Hepatocyte (in vitro differentiated cells): ENCODE data around the gene UBL5. TPM values are rescaled to one million over a fixed set of nuclear protein-coding genes. Genes with fewer than 3 reads are reported as not detected.
A peak's percentile ranks its signal among the peaks of the same experiment; 100 is the strongest.

ENCODE experiments used
- DNase-seq: peaks from one replicate; pipeline ENCODE4 v3.0.0-alpha.2; 2016; ENCODE audit warnings: low spot score
- H2AFZ ChIP-seq: fragments of 200-600 bp; sonication (generic); 2 replicates; pipeline ENCODE4 v1.6.0; 2016; ENCODE audit warnings: antibody characterized with exemption, mild to moderate bottlenecking
- H3K27ac ChIP-seq: fragments of 200-600 bp; sonication (generic); 2 replicates; pipeline ENCODE4 v1.5.1; 2016; ENCODE audit warnings: mild to moderate bottlenecking
- H3K27me3 ChIP-seq: fragments of 200-600 bp; sonication (generic); 2 replicates; pipeline ENCODE4 v1.6.1; 2016
- H3K36me3 ChIP-seq: fragments of 200-600 bp; sonication (generic); replicated peaks from 2 replicates; pipeline ENCODE4 v1.5.1; 2016; ENCODE audit warnings: low read depth; ENCODE audit not compliant: insufficient read depth
- H3K4me1 ChIP-seq: fragments of 200-600 bp; sonication (generic); 2 replicates; pipeline ENCODE4 v1.5.1; 2016; ENCODE audit warnings: mild to moderate bottlenecking, moderate library complexity; ENCODE audit not compliant: insufficient read depth
- H3K4me2 ChIP-seq: fragments of 200-600 bp; sonication (generic); 2 replicates; pipeline ENCODE4 v1.6.0; 2016
- H3K4me3 ChIP-seq: fragments of 200-600 bp; sonication (generic); 2 replicates; pipeline ENCODE4 v1.5.1; 2016; ENCODE audit warnings: mild to moderate bottlenecking
- H3K79me2 ChIP-seq: fragments of 200-600 bp; sonication (generic); 2 replicates; pipeline ENCODE4 v1.6.0; 2017; ENCODE audit warnings: mild to moderate bottlenecking
- H3K9me2 ChIP-seq: fragments of 200-600 bp; sonication (generic); replicated peaks from 2 replicates; pipeline ENCODE4 v1.6.0; 2017; ENCODE audit warnings: mild to moderate bottlenecking; ENCODE audit not compliant: insufficient read depth
- H3K9me3 ChIP-seq: fragments of 200-600 bp; sonication (generic); 2 replicates; pipeline ENCODE4 v1.5.1; 2016; ENCODE audit warnings: low read depth, mild to moderate bottlenecking
- H4K20me1 ChIP-seq: fragments of 200-600 bp; sonication (generic); 2 replicates; pipeline ENCODE4 v1.6.0; 2016; ENCODE audit warnings: mild to moderate bottlenecking; ENCODE audit not compliant: insufficient read depth, poor library complexity, severe bottlenecking
- CTCF ChIP-seq: fragments of 200-600 bp; sonication (generic); IDR thresholded peaks from 2 replicates; pipeline ENCODE4 v1.5.1; 2016; ENCODE audit warnings: antibody characterized with exemption, mild to moderate bottlenecking; ENCODE audit not compliant: poor library complexity
- EZH2 ChIP-seq: fragments of 200-600 bp; sonication (generic); IDR thresholded peaks from 2 replicates; pipeline ENCODE4 v1.6.1; 2016; ENCODE audit warnings: antibody characterized with exemption, mild to moderate bottlenecking, borderline replicate concordance
- EZH2phosphoT487 ChIP-seq: fragments of 200-600 bp; sonication (generic); IDR thresholded peaks from one replicate; pipeline ENCODE4 v1.6.1; 2018; ENCODE audit warnings: antibody characterized with exemption, mild to moderate bottlenecking, low read depth, moderate library complexity; ENCODE audit not compliant: unreplicated experiment, severe bottlenecking
- WGBS: methylation state at CpG from one replicate; pipeline ENCODE4 v1.1.6; 2016; ENCODE audit warnings: low lambda C conversion rate; ENCODE audit errors: missing lambda C conversion rate; 5-methylcytosine and 5-hydroxymethylcytosine counted together
- polyA plus RNA-seq: library from polyadenylated mRNA; unstranded; fragments of >200 nt; fragmentation: Nextera tagmentation; extraction: Ambion mirVana; gene quantifications from 2 replicates; pipeline ENCODE4 v1.2.1, GENCODE V29; 2016
- total RNA-seq: library from RNA; depleted of rRNA; stranded (reverse); fragments of >200 nt; gene quantifications from 2 replicates; pipeline ENCODE4 v1.2.3, GENCODE V29; 2014

The UBL5 gene
- total and polyA plus RNA-seq, 2 experiments from 2014 or later = 528 to 613 TPM

- H3K9me3 ChIP-seq = no peaks in the 10 kb centered on the region
- H3K27me3 ChIP-seq = no peaks in the 10 kb centered on the region
- no peaks in the 10 kb centered on the region for H3K36me3 ChIP-seq
- DNase-seq = no peak
- peaks cover 15% of the 10 kb centered on the region for H3K79me2 ChIP-seq
- no peak overlapping the region for H3K27ac ChIP-seq
- WGBS = 97% methylated on average over 11 of the region's 11 CpGs
- no peak overlapping the region for H2AFZ ChIP-seq
- no peaks in the 10 kb centered on the region for H3K4me1 ChIP-seq
- no peak overlapping the region for H3K4me2 ChIP-seq
- H3K4me3 ChIP-seq = no peak overlapping the region
- TF ChIP-seq EZH2 (no peak), EZH2phosphoT487 (no peak), CTCF (no peak)
- H3K9me2 ChIP-seq = no peaks in the 10 kb centered on the region
- H4K20me1 ChIP-seq = no peaks in the 10 kb centered on the region
Measured at GRCh38 chr19:9808855-9809824, 18.6 kb upstream of the UBL5 start.

- TF ChIP-seq CTCF (no peak), EZH2 (no peak), EZH2phosphoT487 (no peak)
- peaks cover 35% of the 10 kb centered on the region for H3K79me2 ChIP-seq
- H3K4me2 ChIP-seq = no peak overlapping the region
- no peak overlapping the region for H3K27ac ChIP-seq
- no peaks in the 10 kb centered on the region for H3K9me2 ChIP-seq
- H3K4me1 ChIP-seq = no peaks in the 10 kb centered on the region
- WGBS = 98% methylated on average over 21 of the region's 21 CpGs
- no peak overlapping the region for H3K4me3 ChIP-seq
- no peaks in the 10 kb centered on the region for H3K27me3 ChIP-seq
- no peaks in the 10 kb centered on the region for H3K36me3 ChIP-seq
- no peaks in the 10 kb centered on the region for H3K9me3 ChIP-seq
- no peaks in the 10 kb centered on the region for H4K20me1 ChIP-seq
- H2AFZ ChIP-seq = no peak overlapping the region
- DNase-seq = no peak
Measured at GRCh38 chr19:9811139-9811538, 16.6 kb upstream of the UBL5 start.

- Histone ChIP-seq H3K9me2 (no peaks in the 10 kb centered on the region), H3K4me2 (peak overlapping the region; percentile 91), H2AFZ (peak overlapping the region; percentile 39), H3K4me1 (no peaks in the 10 kb centered on the region), H3K79me2 (peaks cover 50% of the 10 kb centered on the region), H3K9me3 (no peaks in the 10 kb centered on the region), H3K4me3 (peak overlapping the region; percentile 50), H3K27ac (peak overlapping the region; percentile 98), H4K20me1 (peaks cover 8% of the 10 kb centered on the region), H3K36me3 (no peaks in the 10 kb centered on the region), H3K27me3 (no peaks in the 10 kb centered on the region)
- TF ChIP-seq CTCF (no peak), EZH2 (no peak), EZH2phosphoT487 (no peak)
- no peak for DNase-seq
- 6% methylated on average over 38 of the region's 39 CpGs for WGBS
Measured at GRCh38 chr19:9818175-9818733, 9.5 kb upstream of the UBL5 start.
